Prostate gland (tissue), 2 donors: ENCODE results near the gene LRBA.

Experiments used
- CTCF ChIP-seq, 4 experiments: fragments of 200-600 bp in 2 of 4; fragments of 450-650 bp in 2 of 4; sonication (generic) in 2 of 4; IDR thresholded peaks; 1 replicate in 3 of 4; 2 replicates in 1 of 4; pipeline ENCODE4 v1.5.1; 2016 to 2019; ENCODE audit warnings: antibody characterized with exemption in 4 of 4, mild to moderate bottlenecking in 2 of 4, moderate library complexity in 2 of 4
- POLR2A ChIP-seq: fragments of 450-650 bp; IDR thresholded peaks from one replicate; pipeline ENCODE4 v1.6.1; 2016; ENCODE audit warnings: antibody characterized with exemption, mild to moderate bottlenecking
- POLR2AphosphoS5 ChIP-seq: sonication (generic); formaldehyde crosslinking; IDR thresholded peaks from one replicate; pipeline ENCODE4 v1.6.1; 2017; ENCODE audit warnings: antibody characterized with exemption

GRCh38 chr4:151012376-151012775, 2.7 kb downstream of the LRBA start:
- TF ChIP-seq POLR2AphosphoS5: no peak
- no peak for TF ChIP-seq CTCF (IDR thresholded peaks at IDR 0.05)
- TF ChIP-seq POLR2A: no peak
